HepG2 (cell line): ENCODE data around the gene MSMB. TPM values are rescaled to one million over a fixed set of nuclear protein-coding genes. Genes with fewer than 3 reads are reported as not detected.

Source experiments
- FOXJ3 ChIP-seq: sonication (generic); formaldehyde crosslinking; IDR thresholded peaks from 2 replicates; pipeline ENCODE4 v1.4.0; 2020; ENCODE audit warnings: missing genetic modification reagents, mild to moderate bottlenecking, borderline replicate concordance
- FOXO1 ChIP-seq: sonication (generic); formaldehyde crosslinking; IDR thresholded peaks from 2 replicates; pipeline ENCODE4 v1.4.0; 2020; ENCODE audit warnings: missing genetic modification reagents
- MTA1 ChIP-seq: sonication (generic); formaldehyde crosslinking; IDR thresholded peaks from 2 replicates; pipeline ENCODE4 v1.4.0; 2020; ENCODE audit warnings: missing genetic modification reagents, mild to moderate bottlenecking, borderline replicate concordance
- NFYB ChIP-seq: sonication (generic); formaldehyde crosslinking; IDR thresholded peaks from 2 replicates; pipeline ENCODE4 v1.4.0; 2020; ENCODE audit warnings: missing genetic modification reagents
- SETDB1 ChIP-seq: sonication (generic); formaldehyde crosslinking; IDR thresholded peaks from 2 replicates; pipeline ENCODE4 v1.5.1; 2020; ENCODE audit warnings: missing genetic modification reagents, mild to moderate bottlenecking, borderline replicate concordance
- TEAD3 ChIP-seq: optimal IDR thresholded peaks from 2 replicates; pipeline ENCODE3; 2016; ENCODE audit warnings: borderline replicate concordance
- ZNF44 ChIP-seq: sonication (generic); formaldehyde crosslinking; IDR thresholded peaks from 2 replicates; pipeline ENCODE4 v1.5.1; 2020; ENCODE audit warnings: mild to moderate bottlenecking, missing genetic modification reagents
- polyA plus RNA-seq, 8 experiments: library from polyadenylated mRNA; depleted of rRNA in 3 of 8; stranded (reverse) in 7 of 8; unstranded in 1 of 8; fragments of >200 nt; fragmentation: Illumina TruSeq in 4 of 8; extraction: Trizol in 4 of 8; gene quantifications; 2 replicates each; pipeline versions ENCODE4 v1.2.1 to v1.2.3, GENCODE V29; 2011 to 2016; ENCODE audit warnings: low read depth in 4 of 8, missing spikeins in 1 of 8, mixed read lengths in 1 of 8; ENCODE audit not compliant: insufficient read depth in 1 of 8
- total RNA-seq, 5 experiments: library from RNA; depleted of rRNA; stranded (reverse); fragments of >200 nt; fragmentation: Illumina TruSeq; extraction: Trizol; gene quantifications; 2 replicates each; pipeline ENCODE4 v1.2.3, GENCODE V29; 2016; ENCODE audit warnings: low read depth in 1 of 5
- TF ChIP-seq, protein P1 (sequence below): sonication (generic); formaldehyde crosslinking; IDR thresholded peaks from 2 replicates; pipeline ENCODE4 v1.5.0; 2020; ENCODE audit warnings: mild to moderate bottlenecking, missing genetic modification reagents, moderate library complexity
- TF ChIP-seq, protein P2 (sequence below): IDR thresholded peaks from 2 replicates; pipeline ENCODE4 v1.6.1; 2016; ENCODE audit warnings: control low read depth
- TF ChIP-seq, protein P3 (sequence below): sonication (generic); formaldehyde crosslinking; IDR thresholded peaks from 2 replicates; pipeline ENCODE4 v1.5.0; 2020; ENCODE audit warnings: missing genetic modification reagents, mild to moderate bottlenecking, borderline replicate concordance
- TF ChIP-seq, protein P4 (sequence below): sonication (generic); formaldehyde crosslinking; IDR thresholded peaks from 2 replicates; pipeline ENCODE4 v1.5.0; 2020; ENCODE audit warnings: mild to moderate bottlenecking, missing genetic modification reagents, borderline replicate concordance
- TF ChIP-seq, protein P5 (sequence below), 2 experiments: IDR thresholded peaks; 2 replicates each; pipeline ENCODE4 v1.6.1; 2011 to 2012; ENCODE audit warnings: low read length in 2 of 2, borderline replicate concordance in 1 of 2, low read depth in 1 of 2, mild to moderate bottlenecking in 1 of 2, moderate library complexity in 1 of 2

The MSMB gene
- total and polyA plus RNA-seq, 2 of the 13 experiments (the other 11 are each of a cell fraction or from before 2014, with no cell fraction given): 0.84 TPM; not detected in 1

DNA sequence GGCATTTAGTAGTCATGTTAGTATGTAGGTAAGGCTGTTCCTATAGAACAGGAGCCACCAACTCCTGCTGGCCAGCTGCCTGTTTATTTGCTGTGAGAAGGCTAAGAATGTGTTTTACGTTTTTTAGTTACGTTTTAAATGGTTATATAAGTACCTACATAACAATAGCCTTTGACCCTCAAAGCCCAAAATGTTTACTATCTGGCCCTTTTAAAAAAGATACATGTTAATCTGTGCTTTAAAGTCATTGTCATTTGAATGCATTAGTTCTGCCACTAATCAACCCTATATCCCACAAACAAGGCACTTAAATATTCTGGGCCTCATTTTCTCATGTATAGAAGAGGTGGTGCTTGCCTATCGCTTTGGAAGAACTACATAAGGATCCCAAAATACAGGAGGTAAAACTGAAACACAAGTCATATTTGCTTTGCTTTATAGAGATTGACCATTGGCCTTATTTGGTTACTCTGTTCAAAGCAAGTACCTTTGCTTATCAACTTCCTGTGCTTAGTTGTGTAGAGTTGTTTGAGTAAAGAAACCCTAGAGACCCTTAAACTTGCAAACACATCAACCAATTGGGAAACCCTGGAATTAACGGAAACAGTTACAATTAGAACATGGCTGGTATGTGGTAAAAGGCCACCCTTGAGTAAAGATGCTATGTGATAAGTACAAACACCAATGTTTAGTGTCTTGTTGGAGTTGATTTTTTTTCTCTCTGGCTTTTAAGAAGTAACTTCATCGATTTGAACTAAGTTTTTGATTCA lies 47.9 kb downstream of the MSMB start (continued):
- TF ChIP-seq, protein P1, sequence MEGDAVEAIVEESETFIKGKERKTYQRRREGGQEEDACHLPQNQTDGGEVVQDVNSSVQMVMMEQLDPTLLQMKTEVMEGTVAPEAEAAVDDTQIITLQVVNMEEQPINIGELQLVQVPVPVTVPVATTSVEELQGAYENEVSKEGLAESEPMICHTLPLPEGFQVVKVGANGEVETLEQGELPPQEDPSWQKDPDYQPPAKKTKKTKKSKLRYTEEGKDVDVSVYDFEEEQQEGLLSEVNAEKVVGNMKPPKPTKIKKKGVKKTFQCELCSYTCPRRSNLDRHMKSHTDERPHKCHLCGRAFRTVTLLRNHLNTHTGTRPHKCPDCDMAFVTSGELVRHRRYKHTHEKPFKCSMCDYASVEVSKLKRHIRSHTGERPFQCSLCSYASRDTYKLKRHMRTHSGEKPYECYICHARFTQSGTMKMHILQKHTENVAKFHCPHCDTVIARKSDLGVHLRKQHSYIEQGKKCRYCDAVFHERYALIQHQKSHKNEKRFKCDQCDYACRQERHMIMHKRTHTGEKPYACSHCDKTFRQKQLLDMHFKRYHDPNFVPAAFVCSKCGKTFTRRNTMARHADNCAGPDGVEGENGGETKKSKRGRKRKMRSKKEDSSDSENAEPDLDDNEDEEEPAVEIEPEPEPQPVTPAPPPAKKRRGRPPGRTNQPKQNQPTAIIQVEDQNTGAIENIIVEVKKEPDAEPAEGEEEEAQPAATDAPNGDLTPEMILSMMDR (CRISPR knock-in tag): no peak
- TF ChIP-seq FOXJ3 (CRISPR knock-in tag) (peak; percentile 97), FOXO1 (peak; percentile 92), NFYB (CRISPR knock-in tag) (peak; percentile 60), ZNF44 (no peak), TEAD3 (peak; percentile 97), MTA1 (CRISPR knock-in tag) (no peak; the same call in 1 of the 2 replicates), SETDB1 (no peak)
- TF ChIP-seq, protein P2, sequence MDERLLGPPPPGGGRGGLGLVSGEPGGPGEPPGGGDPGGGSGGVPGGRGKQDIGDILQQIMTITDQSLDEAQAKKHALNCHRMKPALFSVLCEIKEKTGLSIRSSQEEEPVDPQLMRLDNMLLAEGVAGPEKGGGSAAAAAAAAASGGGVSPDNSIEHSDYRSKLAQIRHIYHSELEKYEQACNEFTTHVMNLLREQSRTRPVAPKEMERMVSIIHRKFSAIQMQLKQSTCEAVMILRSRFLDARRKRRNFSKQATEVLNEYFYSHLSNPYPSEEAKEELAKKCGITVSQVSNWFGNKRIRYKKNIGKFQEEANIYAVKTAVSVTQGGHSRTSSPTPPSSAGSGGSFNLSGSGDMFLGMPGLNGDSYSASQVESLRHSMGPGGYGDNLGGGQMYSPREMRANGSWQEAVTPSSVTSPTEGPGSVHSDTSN (CRISPR knock-in tag): no peak
- TF ChIP-seq, protein P3, sequence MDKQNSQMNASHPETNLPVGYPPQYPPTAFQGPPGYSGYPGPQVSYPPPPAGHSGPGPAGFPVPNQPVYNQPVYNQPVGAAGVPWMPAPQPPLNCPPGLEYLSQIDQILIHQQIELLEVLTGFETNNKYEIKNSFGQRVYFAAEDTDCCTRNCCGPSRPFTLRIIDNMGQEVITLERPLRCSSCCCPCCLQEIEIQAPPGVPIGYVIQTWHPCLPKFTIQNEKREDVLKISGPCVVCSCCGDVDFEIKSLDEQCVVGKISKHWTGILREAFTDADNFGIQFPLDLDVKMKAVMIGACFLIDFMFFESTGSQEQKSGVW (CRISPR knock-in tag): no peak
- TF ChIP-seq, protein P4, sequence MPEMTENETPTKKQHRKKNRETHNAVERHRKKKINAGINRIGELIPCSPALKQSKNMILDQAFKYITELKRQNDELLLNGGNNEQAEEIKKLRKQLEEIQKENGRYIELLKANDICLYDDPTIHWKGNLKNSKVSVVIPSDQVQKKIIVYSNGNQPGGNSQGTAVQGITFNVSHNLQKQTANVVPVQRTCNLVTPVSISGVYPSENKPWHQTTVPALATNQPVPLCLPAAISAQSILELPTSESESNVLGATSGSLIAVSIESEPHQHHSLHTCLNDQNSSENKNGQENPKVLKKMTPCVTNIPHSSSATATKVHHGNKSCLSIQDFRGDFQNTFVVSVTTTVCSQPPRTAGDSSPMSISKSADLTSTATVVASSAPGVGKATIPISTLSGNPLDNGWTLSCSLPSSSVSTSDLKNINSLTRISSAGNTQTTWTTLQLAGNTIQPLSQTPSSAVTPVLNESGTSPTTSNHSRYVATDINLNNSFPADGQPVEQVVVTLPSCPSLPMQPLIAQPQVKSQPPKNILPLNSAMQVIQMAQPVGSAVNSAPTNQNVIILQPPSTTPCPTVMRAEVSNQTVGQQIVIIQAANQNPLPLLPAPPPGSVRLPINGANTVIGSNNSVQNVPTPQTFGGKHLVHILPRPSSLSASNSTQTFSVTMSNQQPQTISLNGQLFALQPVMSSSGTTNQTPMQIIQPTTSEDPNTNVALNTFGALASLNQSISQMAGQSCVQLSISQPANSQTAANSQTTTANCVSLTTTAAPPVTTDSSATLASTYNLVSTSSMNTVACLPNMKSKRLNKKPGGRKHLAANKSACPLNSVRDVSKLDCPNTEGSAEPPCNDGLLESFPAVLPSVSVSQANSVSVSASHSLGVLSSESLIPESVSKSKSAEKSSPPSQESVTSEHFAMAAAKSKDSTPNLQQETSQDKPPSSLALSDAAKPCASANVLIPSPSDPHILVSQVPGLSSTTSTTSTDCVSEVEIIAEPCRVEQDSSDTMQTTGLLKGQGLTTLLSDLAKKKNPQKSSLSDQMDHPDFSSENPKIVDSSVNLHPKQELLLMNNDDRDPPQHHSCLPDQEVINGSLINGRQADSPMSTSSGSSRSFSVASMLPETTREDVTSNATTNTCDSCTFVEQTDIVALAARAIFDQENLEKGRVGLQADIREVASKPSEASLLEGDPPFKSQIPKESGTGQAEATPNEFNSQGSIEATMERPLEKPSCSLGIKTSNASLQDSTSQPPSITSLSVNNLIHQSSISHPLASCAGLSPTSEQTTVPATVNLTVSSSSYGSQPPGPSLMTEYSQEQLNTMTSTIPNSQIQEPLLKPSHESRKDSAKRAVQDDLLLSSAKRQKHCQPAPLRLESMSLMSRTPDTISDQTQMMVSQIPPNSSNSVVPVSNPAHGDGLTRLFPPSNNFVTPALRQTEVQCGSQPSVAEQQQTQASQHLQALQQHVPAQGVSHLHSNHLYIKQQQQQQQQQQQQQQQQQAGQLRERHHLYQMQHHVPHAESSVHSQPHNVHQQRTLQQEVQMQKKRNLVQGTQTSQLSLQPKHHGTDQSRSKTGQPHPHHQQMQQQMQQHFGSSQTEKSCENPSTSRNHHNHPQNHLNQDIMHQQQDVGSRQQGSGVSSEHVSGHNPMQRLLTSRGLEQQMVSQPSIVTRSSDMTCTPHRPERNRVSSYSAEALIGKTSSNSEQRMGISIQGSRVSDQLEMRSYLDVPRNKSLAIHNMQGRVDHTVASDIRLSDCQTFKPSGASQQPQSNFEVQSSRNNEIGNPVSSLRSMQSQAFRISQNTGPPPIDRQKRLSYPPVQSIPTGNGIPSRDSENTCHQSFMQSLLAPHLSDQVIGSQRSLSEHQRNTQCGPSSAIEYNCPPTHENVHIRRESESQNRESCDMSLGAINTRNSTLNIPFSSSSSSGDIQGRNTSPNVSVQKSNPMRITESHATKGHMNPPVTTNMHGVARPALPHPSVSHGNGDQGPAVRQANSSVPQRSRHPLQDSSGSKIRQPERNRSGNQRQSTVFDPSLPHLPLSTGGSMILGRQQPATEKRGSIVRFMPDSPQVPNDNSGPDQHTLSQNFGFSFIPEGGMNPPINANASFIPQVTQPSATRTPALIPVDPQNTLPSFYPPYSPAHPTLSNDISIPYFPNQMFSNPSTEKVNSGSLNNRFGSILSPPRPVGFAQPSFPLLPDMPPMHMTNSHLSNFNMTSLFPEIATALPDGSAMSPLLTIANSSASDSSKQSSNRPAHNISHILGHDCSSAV (CRISPR knock-in tag): no peak
- TF ChIP-seq, protein P5, sequence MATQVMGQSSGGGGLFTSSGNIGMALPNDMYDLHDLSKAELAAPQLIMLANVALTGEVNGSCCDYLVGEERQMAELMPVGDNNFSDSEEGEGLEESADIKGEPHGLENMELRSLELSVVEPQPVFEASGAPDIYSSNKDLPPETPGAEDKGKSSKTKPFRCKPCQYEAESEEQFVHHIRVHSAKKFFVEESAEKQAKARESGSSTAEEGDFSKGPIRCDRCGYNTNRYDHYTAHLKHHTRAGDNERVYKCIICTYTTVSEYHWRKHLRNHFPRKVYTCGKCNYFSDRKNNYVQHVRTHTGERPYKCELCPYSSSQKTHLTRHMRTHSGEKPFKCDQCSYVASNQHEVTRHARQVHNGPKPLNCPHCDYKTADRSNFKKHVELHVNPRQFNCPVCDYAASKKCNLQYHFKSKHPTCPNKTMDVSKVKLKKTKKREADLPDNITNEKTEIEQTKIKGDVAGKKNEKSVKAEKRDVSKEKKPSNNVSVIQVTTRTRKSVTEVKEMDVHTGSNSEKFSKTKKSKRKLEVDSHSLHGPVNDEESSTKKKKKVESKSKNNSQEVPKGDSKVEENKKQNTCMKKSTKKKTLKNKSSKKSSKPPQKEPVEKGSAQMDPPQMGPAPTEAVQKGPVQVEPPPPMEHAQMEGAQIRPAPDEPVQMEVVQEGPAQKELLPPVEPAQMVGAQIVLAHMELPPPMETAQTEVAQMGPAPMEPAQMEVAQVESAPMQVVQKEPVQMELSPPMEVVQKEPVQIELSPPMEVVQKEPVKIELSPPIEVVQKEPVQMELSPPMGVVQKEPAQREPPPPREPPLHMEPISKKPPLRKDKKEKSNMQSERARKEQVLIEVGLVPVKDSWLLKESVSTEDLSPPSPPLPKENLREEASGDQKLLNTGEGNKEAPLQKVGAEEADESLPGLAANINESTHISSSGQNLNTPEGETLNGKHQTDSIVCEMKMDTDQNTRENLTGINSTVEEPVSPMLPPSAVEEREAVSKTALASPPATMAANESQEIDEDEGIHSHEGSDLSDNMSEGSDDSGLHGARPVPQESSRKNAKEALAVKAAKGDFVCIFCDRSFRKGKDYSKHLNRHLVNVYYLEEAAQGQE (IDR thresholded peaks at IDR 0.05; ENCODE audit: borderline replicate concordance in 1 of 2, low read depth in 1 of 2, low read length in 2 of 2): peak in 1 of 2 experiments; percentile 74; a peak in 2 of 4 replicates
